NOMO-1 treated with dmso at 0.1 percent for 144 hours (cell line): Measurements from ENCODE around the gene L3MBTL3.
A peak's percentile ranks its signal among the peaks of the same experiment; 100 is the strongest.
"Not testable (repeated sequence)": the region's sequence is repeated elsewhere in the genome, so short reads cannot be mapped to it uniquely, and the experiment has no call there.

Experiments used
- DNase-seq: peaks from one replicate; lab custom pipeline; 2025; ENCODE audit not compliant: unreplicated experiment; lab: John Stamatoyannopoulos, UW

Gene L3MBTL3

GRCh38 chr6:130134582-130134981, 116.2 kb downstream of the L3MBTL3 start:
- DNase-seq, result no peak

GRCh38 chr6:130136798-130137197, 118.4 kb downstream of the L3MBTL3 start:
- no peak for DNase-seq

- no peak for DNase-seq
Measured at GRCh38 chr6:130138116-130138908, 119.9 kb downstream of the L3MBTL3 start.

GRCh38 chr6:130138909-130139242, 120.5 kb downstream of the L3MBTL3 start:
- no peak for DNase-seq

GRCh38 chr6:130140084-130140483, 121.7 kb downstream of the L3MBTL3 start:
- DNase-seq, result peak; percentile 29

- DNase-seq, result no peak
Measured at GRCh38 chr6:130143709-130144108, 125.3 kb downstream of the L3MBTL3 start.

- DNase-seq, result no peak
Measured at GRCh38 chr6:130147111-130147510, 128.7 kb downstream of the L3MBTL3 start.

- DNase-seq, result peak; percentile 13
Measured at GRCh38 chr6:130148181-130148580, 129.8 kb downstream of the L3MBTL3 start.

- not testable (repeated sequence) for DNase-seq
Measured at GRCh38 chr6:130149016-130149415, 130.6 kb downstream of the L3MBTL3 start.

GRCh38 chr6:130150906-130151305, 132.5 kb downstream of the L3MBTL3 start:
- DNase-seq, result no peak

GRCh38 chr6:130152908-130153510, 134.6 kb downstream of the L3MBTL3 start:
- no peak for DNase-seq

- no peak for DNase-seq
Measured at GRCh38 chr6:130156908-130157307, 138.5 kb downstream of the L3MBTL3 start.

GRCh38 chr6:130158056-130158455, 139.7 kb downstream of the L3MBTL3 start:
- no peak for DNase-seq

- no peak for DNase-seq
Measured at GRCh38 chr6:130158548-130158947, 140.2 kb downstream of the L3MBTL3 start.

GRCh38 chr6:130159956-130160355, 141.6 kb downstream of the L3MBTL3 start:
- no peak for DNase-seq

- no peak for DNase-seq
Measured at GRCh38 chr6:130161683-130162404, 143.5 kb downstream of the L3MBTL3 start.

GRCh38 chr6:130162421-130162820, 144.0 kb downstream of the L3MBTL3 start:
- DNase-seq, result no peak

- DNase-seq, result no peak
Measured at GRCh38 chr6:130163266-130163665, 144.9 kb downstream of the L3MBTL3 start.

- no peak for DNase-seq
Measured at GRCh38 chr6:130164251-130164650, 145.9 kb downstream of the L3MBTL3 start.

- no peak for DNase-seq
Measured at GRCh38 chr6:130167655-130168054, 149.3 kb downstream of the L3MBTL3 start.

- DNase-seq, result not testable (repeated sequence)
Measured at GRCh38 chr6:130170160-130170559, 151.8 kb downstream of the L3MBTL3 start.
